ENCODE data around the gene CACHD1.

The CACHD1 gene

DNA sequence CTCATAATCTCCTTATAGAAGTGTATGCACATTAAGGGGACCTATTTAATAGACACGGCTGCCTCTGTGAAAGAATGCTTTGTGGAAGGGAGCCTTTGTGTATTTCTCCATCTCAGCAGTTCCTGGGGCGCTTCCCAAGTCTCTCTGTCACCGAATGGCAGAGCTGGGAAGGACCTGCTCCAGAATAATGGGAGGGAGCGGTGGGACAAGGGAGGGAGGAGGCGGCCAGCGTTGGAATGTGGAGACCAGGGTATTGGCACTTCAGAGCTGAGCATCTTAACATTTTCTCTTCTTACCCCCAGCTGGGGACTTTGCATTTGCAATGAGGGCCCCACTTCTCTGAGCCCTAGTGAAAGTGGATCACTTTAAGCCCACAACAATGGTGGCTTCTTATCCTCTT lies 23.9 kb downstream of the CACHD1 start:
- H3K4me3 ChIP-seq (ENCODE audit: low read depth, low read length): no peak overlapping the region
- TF ChIP-seq, protein P1, sequence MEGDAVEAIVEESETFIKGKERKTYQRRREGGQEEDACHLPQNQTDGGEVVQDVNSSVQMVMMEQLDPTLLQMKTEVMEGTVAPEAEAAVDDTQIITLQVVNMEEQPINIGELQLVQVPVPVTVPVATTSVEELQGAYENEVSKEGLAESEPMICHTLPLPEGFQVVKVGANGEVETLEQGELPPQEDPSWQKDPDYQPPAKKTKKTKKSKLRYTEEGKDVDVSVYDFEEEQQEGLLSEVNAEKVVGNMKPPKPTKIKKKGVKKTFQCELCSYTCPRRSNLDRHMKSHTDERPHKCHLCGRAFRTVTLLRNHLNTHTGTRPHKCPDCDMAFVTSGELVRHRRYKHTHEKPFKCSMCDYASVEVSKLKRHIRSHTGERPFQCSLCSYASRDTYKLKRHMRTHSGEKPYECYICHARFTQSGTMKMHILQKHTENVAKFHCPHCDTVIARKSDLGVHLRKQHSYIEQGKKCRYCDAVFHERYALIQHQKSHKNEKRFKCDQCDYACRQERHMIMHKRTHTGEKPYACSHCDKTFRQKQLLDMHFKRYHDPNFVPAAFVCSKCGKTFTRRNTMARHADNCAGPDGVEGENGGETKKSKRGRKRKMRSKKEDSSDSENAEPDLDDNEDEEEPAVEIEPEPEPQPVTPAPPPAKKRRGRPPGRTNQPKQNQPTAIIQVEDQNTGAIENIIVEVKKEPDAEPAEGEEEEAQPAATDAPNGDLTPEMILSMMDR (IDR thresholded peaks at IDR 0.05; ENCODE audit: low read depth, low read length, missing control alignments): no peak
- no peak for DNase-seq (ENCODE audit: low read depth)

GRCh38 chr1:64494659-64495058 lies 24.7 kb downstream of the CACHD1 start:
- no peak overlapping the region for H3K4me3 ChIP-seq (ENCODE audit: low read depth, low read length)
- TF ChIP-seq, protein P1 (IDR thresholded peaks at IDR 0.05; ENCODE audit: low read depth, low read length, missing control alignments): no peak
- no peak for DNase-seq (ENCODE audit: low read depth)

GRCh38 chr1:64495878-64496277 lies 25.9 kb downstream of the CACHD1 start:
- TF ChIP-seq, protein P1 (IDR thresholded peaks at IDR 0.05; ENCODE audit: low read depth, low read length, missing control alignments): no peak
- no peak overlapping the region for H3K4me3 ChIP-seq (ENCODE audit: low read depth, low read length)
- DNase-seq (ENCODE audit: low read depth): no peak

- DNase-seq (ENCODE audit: low read depth): no peak
- no peak overlapping the region for H3K4me3 ChIP-seq (ENCODE audit: low read depth, low read length)
- TF ChIP-seq, protein P1 (IDR thresholded peaks at IDR 0.05; ENCODE audit: low read depth, low read length, missing control alignments): no peak
Observed at GRCh38 chr1:64496606-64497005, 26.7 kb downstream of the CACHD1 start.

GRCh38 chr1:64497088-64497883 lies 27.4 kb downstream of the CACHD1 start:
- TF ChIP-seq, protein P1 (IDR thresholded peaks at IDR 0.05; ENCODE audit: low read depth, low read length, missing control alignments): no peak
- DNase-seq (ENCODE audit: low read depth): no peak
- H3K4me3 ChIP-seq (ENCODE audit: low read depth, low read length): no peak overlapping the region

DNA sequence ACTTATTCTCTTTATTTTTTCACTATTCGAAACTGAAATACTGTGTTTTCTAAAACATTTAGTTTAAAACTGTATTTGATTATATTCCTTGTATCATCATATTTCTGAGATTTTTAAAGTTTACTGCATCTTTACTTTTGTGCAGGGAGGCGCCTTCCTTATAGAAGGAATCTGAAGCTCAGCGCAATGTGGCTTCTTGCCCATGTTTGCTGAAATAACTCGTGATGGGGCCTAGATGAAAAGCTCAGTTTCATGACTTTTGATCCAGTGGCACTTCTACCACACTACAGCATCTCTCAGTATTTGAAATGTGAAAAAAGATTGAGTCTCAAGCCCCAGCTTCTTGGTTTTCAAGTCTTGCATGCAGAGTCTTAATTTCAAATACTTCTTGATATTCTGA lies 28.4 kb downstream of the CACHD1 start:
- TF ChIP-seq, protein P1 (IDR thresholded peaks at IDR 0.05; ENCODE audit: low read depth, low read length, missing control alignments): no peak
- H3K4me3 ChIP-seq (ENCODE audit: low read depth, low read length): no peak overlapping the region
- no peak for DNase-seq (ENCODE audit: low read depth)

- TF ChIP-seq, protein P1 (IDR thresholded peaks at IDR 0.05; ENCODE audit: low read depth, low read length, missing control alignments): no peak
- H3K4me3 ChIP-seq (ENCODE audit: low read depth, low read length): no peak overlapping the region
- no peak for DNase-seq (ENCODE audit: low read depth)
Observed at GRCh38 chr1:64499011-64499410, 29.1 kb downstream of the CACHD1 start.

All from GM12864 (cell line).